GM18520 (cell line): Measurements from ENCODE around the gene TWF2.

ENCODE experiments used
- ATAC-seq: cut with Tn5 transposase; IDR thresholded peaks from one replicate; pipeline ENCODE4 v1.9.1; 2021; ENCODE audit not compliant: unreplicated experiment

The TWF2 gene

DNA sequence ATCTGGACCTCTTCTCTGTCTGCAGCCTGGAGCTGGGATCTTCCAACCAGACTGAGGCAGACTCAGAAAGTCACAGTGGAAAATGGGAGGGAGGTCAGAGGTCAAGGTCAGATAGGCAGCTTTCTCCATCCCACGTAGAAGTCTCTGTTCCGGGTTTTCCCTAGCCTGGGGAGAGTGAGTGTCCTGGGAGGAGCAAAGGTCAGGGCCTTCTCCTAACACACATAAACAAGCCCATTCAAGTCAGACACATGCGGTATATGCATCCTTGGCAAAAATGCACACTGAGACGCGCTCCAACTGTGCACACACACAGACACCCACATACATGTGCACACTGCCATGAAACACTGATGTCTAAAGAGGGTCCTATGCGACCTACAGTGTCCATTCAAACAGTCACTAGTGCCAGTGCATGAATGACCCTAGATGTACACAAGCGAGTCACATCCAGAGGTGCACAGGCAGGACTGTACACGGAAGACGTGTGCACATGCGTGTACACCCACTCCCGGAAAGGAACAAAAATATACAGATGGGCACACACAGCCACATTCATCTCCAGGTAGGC lies 681 bp downstream of the TWF2 start:
- no peak for ATAC-seq

DNA sequence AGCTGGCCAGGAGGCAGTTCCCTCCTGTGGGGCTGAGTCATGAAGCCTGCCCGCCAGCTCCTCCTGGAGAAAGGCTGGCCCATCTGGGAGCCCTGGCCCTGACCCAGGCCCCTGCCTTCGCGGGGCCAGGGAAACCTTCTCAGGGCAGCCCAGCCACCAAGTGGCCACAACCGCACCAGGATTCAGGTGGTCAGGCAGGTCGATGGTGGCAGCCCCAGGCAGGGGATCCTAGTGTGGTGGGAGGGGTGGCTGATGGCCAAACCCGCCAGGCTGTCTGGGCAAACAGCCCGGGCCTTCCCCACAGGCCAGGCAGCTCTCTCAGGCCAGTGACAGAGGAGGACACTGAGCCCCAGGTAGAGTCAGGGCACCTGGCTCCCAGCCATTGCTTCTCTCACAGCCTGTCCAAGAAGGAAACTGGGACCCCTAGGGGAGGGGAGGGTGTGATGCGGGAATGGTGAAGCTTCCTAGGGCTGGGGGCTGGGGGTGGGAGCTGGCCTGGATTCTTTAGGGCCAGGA lies 1.2 kb downstream of the TWF2 start:
- ATAC-seq, result no peak

DNA sequence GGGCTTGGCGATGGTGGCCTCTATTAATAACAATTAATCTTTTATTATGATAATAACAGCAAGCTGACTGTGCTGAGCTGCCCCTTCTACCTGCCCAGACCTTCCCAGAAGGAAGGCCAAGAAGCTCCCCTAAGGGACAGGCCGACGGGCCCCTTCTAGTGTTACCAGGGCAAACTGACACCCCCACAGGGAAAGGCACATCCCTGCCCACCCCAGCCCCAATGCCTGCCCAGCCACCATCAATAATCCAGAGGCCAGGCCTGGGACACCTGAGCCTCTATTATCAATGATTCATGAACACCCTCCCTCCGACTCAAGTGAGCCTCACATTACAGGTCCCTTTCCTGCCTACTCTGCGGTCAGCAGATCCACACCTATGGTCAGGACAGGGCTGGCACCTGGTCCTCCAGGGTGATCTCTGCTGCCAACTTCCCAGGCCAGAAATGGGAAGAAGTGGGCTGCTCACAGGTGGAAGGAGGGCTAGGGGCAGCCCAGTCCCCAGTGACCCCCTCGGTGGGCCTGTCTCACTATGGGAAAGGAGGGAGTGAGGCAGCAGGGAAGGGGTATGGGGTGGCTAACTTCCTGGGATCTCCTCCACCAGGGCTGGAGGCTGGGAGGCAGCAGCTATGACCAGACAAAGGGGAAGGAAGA lies 1.8 kb downstream of the TWF2 start:
- ATAC-seq, result no peak

DNA sequence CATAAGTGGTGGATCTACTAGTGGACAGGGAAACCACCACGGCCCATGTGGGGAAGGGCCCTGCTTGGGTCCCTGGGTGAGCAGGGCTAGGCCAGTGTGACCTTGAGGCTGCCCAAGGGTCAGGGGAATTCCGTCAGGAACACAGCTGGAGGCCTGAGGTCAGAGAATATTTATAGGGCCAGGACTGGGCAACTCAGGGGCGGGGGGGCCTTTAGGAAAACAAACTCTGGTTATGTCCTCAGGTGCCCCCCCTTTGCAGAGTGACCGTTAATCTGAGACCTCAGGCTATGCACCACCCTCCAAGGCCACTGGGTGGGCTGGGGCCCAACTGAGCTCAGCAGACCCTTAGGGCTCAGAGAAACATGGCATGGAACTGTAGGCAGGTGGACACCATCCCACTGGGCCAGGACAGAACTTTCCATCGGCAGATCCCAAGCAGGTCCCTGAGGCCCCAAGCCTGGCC lies 2.5 kb downstream of the TWF2 start:
- ATAC-seq, result no peak

DNA sequence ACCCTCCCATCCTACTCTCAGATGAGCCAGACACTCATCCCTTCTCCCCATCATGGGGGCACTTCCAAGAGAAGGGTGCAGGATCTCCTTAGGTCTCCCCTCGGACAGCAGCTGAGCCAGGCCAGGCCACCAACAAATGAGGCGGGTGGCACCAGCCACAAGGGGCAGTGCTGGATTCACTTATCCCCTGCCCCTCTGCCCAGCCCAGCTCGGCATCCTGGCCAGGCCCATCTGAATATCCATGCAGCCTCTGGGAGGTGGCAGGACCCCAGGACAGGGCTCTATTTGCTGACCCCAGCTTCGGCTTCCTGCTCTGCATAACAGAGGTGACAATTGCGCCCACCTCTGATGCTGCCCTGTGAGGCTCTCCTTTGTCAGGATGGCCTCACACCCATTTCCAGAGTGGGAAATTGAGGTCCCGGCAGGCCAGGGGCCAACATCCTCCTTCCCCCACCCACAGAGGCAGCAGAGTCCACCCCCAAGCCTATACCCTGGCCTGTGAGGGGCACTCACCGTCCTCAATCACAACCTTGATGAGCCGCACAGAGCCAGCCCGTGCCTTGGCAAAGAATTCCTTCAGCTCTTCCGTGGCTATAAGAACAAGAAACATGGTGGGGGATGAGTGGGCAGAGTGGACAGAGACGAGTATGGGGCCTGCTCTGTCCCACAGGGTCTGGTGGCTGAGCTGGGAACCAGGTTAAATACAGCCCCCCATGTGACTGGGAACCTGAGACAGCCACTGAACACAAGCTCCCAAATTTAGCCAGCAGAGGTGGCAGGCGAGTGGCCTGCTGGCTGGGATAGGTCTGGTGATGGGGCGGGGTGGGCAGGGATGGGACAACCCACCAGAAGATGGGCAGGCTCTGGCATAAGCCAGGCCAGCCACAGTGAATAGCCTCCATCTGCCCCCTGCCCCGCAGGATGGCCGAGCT lies 4.2 kb downstream of the TWF2 start:
- no peak for ATAC-seq

DNA sequence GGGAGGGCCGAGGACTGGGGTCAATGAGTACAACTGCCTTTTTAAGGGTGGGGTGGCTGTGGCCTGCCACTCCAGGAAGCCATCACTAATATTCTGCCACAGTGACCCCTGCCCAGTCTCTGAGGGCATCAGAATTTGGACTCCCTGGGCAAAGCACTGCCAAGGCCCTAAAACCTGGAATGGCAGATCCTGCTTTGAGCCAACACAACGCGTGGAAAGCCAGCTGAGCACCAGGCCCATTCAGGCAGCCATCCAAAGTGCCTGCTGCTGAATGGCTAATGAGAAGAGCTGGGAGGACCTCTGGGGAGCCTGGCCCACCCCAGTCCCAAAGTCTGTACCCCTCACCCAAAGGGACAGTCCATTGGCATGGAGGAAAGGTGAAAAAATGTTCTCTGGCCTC lies 5.0 kb downstream of the TWF2 start:
- ATAC-seq, result no peak

DNA sequence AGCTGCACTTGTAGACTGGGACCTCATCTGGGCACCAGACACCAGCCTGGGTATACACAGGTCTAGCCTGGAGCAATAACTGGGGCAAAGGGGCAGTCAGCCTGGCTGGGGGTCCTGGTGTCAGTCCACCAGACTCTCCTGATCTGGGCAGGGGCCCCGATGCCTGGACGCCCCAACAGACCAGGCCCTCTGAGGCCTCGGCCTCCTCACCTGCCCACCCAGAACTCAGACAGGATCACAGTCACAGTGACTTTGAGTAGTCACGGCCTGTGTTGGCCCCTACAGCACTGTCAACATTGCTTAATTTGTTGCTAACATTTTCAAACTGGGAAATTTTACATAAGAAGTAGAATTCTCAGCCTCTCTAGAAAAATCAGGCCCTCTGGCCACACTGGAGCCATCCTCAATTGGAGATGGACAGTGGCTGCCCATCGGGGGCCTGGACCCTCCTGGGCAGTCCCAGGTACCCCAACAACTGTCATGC lies 5.8 kb downstream of the TWF2 start:
- no peak for ATAC-seq

DNA sequence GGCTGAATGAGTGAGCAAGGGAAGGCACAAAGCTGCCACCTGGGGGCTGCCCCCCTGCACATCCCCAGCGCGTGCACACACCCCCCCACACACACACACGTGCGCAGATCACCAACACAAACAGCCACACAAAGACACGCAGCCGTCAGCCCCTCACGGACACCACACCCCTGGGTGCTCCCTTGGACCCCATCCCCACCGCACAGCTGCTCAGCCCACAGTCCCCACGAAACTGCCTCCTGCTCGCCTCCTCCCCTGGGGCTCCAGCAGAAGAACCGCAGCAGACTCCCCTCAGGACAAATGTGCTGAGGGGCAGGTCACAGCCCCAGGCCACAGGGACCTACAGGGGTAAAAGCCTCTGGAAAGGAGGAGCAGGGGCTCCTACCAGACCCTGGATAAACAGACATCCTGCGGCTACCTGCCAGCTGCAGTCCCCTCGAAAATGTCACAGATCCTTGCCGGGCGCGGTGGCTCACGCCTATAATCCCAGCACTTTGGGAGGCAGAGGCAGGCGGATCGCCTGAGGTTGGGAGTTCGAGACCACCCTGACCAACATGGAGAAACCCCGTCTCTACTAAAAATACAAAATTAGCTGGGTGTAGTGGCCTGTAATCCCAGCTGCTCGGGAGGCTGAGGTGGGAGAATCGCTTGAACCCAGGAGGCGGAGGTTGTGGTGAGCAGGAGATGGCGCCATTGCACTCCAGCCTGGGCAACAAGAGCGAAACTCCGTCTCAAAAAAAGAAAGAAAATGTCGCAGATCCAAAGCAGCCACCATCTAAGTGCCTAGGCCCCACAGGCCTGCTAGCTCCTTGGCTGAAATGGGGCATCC lies 6.5 kb downstream of the TWF2 start:
- no peak for ATAC-seq

DNA sequence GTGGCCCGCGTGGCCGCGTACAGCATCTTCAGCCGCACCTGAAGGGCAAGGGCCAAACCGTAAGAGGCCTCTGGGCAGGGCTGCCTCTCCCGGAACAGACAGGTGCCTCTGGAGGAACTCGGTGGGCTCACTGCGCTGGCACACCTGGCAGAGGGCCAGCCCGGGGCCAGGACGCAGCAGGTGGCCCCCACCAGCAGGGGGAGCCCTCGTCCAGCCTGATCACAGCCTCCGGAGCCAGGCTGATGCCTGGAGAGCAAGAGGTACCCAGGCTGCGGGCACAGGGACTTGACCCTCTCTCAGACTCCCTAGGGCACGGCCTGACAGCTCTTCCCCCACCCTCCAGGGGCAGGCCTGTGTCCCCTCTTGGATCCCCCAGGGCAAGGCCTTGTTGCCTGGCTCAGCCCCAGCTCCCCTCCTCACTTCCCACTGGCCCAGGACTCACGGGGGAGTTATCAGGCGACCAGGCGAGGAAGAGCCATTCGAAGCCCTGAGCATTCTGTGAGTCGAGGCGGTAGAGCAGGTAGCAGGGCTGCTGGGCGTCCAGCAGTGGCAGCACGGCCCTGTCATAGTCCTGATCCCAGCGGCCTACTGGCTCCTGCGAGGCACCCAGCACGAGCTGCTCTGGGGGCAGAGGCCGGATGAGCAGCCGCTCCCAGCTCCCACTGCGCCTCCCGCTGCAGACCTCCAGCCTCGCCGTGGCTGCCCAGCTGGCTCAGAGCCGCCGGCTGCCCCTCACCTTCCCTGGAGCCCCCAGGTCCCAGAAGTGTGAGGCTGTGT lies 7.3 kb downstream of the TWF2 start:
- no peak for ATAC-seq

DNA sequence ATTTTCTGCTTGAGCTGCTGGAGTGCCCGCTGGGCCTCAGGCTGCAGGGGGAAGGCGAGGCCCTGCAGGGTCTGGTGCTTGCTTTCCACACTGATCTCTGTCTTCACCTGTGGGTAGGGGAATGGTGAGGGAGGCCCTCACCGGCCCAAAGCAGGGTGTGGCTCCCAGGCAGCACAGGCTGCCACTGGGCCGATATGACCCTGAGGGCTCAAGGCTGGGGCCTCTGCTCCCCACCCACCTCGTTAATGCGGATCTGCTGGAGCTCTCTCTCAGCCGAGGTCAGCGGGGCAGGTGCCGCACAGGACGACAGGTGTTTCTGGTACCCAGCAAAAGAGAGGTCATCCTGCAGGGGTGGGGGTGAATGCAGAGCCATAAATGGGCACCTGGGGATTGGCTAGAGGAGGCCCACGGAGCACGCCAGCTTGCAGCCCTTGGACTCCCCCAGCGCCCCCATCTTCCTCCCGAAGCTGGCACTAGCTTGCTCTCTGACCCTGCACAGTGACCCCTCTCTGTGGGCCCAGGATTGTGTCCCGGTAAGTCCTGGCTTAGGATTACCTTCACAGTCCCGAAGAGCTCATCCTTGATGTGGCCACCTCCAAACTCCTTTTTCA lies 8.0 kb downstream of the TWF2 start:
- ATAC-seq, result no peak

DNA sequence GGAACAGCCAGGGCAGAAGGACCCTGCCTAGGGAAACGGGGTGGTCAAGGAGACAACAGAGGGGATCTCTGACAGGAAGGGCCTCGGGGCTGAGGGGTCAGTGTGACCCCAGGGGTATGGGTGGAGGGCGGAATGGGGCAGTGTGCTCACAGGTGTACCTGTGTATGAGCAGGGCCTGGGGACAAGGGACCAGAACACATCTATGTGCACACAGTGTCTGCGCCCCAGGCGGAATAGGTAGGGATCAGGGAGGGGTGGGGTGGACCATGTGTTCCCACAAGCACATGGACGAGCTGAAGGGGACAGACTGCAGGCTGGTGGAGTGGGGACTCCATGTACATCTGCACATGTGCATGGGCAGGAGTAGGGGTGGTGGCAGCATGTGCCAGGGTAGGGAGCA lies 8.5 kb downstream of the TWF2 start:
- ATAC-seq, result no peak

DNA sequence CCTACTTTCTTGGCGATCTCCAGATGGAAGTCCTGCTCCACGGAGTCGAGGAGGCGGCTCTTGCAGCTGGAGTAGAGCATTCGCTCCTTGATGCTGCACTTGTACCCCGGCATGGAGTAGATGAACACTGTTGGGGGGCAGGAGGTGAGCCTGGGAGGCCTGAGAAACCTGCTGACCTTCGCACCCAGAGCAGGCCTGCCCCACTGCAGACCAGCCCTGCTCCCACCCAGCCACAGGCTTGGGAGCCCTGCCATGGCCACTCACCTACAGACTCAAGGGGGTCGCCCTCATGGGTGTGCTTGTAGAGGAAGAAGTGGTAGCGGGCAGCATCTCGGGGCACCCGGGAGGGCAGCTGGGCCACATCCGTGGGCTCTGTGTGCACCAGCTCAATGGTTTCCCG lies 9.3 kb downstream of the TWF2 start:
- ATAC-seq, result no peak

DNA sequence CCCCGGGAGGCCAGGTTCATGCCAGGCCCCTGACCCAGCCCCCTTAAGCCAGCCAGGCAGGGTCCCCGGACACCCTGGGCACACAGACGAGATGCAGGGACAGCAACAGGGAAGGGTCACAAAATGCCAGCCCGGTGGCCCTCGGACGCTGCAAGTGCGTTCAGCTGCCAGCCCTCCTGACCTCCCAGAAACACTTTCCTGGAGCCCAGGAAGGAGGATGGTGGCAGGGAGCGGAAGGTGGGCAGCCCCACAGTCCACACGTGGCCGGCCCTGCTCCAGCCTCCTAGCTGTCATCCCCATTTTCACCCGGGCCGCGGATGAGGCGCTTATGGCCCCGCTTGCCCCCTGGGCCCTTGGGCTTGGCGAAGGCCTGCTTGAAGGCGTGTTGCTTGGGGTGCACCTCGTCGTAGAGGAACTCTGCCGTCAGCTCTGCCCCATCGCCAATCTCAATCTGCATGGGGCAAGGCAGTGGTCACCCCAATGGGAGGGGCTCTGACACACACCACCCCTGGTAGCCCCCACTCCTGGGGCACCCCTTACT lies 10.1 kb downstream of the TWF2 start:
- ATAC-seq, result no peak

DNA sequence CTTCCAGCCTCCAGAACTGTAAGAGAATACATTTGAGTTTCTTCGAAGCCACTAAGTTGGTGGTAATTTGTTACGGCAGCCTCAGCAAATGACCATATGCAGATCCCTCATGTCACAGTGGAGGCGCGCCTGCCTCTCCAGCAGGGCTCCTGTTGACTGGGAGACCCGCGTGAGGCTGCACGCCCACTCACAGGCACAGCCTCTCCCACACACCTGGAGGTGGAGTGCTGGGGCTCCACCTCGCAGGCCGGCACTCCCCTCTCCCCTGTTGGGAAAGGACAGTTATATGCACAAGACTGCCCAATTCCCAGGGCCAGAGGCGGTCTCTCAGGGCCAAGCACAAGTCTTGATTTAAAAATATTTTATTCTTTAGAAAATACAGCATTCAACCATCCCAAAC lies 10.7 kb downstream of the TWF2 start:
- no peak for ATAC-seq

DNA sequence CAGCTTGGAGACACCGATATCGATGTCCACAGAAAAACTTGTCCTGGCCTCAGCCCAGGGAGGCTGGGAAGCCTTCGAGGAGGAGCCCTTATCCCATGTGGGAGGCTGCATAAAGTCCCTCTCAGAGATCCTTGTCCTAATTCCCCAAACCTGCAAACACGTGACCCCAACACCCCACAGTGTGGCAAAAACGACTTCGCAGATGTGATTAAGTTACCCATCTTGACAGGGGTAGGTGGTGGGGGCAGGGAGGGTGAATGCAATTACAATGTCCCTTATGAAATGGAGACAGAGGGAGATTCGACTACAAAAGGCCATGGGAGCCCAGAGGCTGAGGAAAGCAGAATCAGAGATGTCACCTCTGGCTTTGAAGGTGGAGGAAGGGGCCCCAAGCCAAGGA lies 11.2 kb downstream of the TWF2 start:
- ATAC-seq, result no peak

DNA sequence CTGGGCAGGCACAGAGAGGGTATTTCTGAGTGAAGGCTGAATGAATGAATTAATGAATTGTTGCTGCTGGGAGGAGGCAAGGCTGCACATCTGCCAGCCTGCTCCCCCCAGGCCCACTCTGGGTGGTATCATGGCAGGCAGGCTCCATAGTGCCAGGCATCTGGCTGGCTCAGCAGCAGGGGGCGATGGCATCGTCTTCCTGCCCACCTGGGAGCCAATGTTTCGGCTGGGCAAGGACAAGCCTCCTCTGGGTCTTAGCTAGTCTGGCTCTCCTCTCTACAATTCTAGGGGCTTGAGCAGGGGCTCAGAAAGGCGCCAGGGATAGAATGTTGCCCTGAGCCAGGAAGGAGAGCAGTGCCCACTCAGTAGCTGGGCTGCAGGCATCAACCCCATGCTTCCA lies 11.8 kb downstream of the TWF2 start:
- no peak for ATAC-seq

DNA sequence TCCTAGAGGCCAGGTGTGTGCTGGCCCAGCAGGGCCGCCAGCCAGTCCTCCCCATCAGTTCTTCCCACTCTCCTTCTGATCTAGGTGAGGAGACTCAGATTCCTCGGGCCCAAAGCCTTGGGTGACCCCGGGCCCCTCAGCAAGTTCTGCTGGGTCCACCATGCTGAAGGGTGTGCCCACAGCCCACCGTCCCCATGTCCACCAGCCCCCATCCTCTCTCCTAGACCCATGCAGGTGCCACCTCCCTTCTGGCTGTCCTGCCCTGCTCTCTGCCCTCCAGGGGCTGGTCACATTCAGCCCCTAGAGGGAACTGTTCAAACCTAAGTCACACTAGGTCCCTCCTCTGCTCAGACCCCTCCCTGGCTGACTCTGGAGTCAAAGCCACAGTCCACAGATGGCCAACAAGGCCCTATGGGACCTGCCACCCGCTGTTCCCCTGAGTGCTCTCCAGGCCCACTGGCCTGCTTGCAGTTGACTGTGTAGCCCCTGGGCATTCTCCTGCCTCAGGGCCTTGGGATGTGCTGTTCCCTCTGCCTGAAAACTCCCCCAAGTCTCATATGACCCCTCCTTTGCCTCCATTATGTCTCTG lies 12.6 kb downstream of the TWF2 start:
- ATAC-seq, result no peak

DNA sequence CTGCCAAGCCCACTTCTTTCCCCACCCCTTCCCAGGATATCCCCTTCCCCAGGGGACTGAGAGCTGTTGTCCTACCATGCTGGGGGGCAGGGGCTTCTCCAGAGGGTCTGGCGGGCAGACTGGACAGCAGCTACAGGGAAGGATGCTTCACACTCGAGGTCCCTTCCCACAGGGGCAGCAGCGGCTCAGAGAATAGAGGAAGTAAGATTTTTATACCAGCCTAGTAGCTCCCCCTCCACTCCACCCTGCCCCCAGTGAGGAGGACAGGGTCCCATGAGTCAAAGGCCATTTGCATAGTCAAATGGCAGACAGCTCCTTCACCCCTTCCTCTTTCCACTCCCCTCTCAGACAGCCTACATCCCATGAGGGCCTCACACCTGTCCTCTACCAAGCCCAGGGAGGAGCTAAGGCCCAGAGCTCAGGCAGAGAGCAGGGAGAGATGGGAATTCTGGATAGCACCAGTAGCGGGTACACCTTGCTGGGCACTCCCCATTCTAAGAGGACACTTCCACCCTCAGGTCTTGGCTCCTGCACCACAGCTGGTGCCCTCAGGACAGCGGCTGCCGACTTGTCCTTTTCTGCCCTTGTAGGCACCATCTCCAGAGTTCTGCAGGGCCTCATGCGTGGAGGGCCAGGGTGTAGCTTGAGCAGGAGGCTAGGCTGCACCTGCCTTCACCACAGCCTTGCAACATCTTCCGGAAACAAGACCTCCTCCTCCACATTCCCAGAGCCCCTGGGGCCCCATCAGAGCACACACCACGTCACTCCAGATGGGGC lies 13.3 kb downstream of the TWF2 start, which contains the start of gene TLR9:
Gene TLR9, minus strand, starts transcription at position 194 of the 777 bp plus-strand sequence. Its CDS starts 116 bp downstream, at position 78.
- peak; percentile 76 for ATAC-seq
